SK-N-SH (cell line): ENCODE data around the gene MAP7D3. TPM values are rescaled to one million over a fixed set of nuclear protein-coding genes. Genes with fewer than 3 reads are reported as not detected.

Experiments used
- CTCF ChIA-PET: fragments of 300-600, 350-600 bp; formaldehyde crosslinking; extraction: SDS; loops from one replicate; lab custom pipeline; 2021; lab: Yijun Ruan, JAX
- POLR2A ChIA-PET: fragments of 350-600 bp; sonication (Branson Sonifier 250); formaldehyde crosslinking; extraction: SDS; loops from one replicate; lab custom pipeline; 2020; ENCODE audit warnings: antibody characterized with exemption, inconsistent platforms; lab: Yijun Ruan, JAX
- DNase-seq: peaks from one replicate; pipeline ENCODE4 v3.0.0; 2012
- H2AFZ ChIP-seq: fragments of 200-600 bp; sonication (generic); 2 replicates; pipeline ENCODE4 v1.8.1; 2016; ENCODE audit warnings: antibody characterized with exemption, mild to moderate bottlenecking, low read depth
- H3F3A ChIP-seq: fragments of 200-600 bp; sonication (generic); replicated peaks from 2 replicates; pipeline ENCODE3; 2016; ENCODE audit warnings: antibody characterized with exemption, mild to moderate bottlenecking; ENCODE audit not compliant: insufficient read depth
- H3K27ac ChIP-seq, 2 experiments: fragments of 200-500 bp in 1 of 2; fragments of 200-600 bp in 1 of 2; sonication (Bioruptor generic) in 1 of 2; sonication (generic), shearing (Covaris generic) in 1 of 2; 2 replicates each; pipeline versions ENCODE4 v1.5.1 to v1.6.1; 2014 to 2016; ENCODE audit warnings: low read depth in 2 of 2, inconsistent platforms in 1 of 2, low read length in 1 of 2, mild to moderate bottlenecking in 1 of 2, mixed read lengths in 1 of 2
- H3K27me3 ChIP-seq: fragments of 200-600 bp; sonication (generic), shearing (Covaris generic); 2 replicates; pipeline ENCODE4 v1.6.1; 2016; ENCODE audit warnings: mixed run types; ENCODE audit not compliant: insufficient read depth
- H3K36me3 ChIP-seq, 2 experiments: fragments of 200-500 bp in 1 of 2; fragments of 200-600 bp in 1 of 2; sonication (Bioruptor generic) in 1 of 2; sonication (generic) in 1 of 2; replicated peaks in 1 of 2; 2 replicates each; pipeline versions ENCODE3 to v1.5.1; 2014 to 2016; ENCODE audit warnings: low read length in 1 of 2, mild to moderate bottlenecking in 1 of 2; ENCODE audit not compliant: insufficient read depth in 2 of 2, control insufficient read depth in 1 of 2
- H3K4me1 ChIP-seq, 2 experiments: fragments of 200-500 bp in 1 of 2; fragments of 200-600 bp in 1 of 2; sonication (Bioruptor generic) in 1 of 2; sonication (generic), shearing (Covaris generic) in 1 of 2; 2 replicates each; pipeline versions ENCODE4 v1.5.1 to v1.6.1; 2014 to 2016; ENCODE audit warnings: low read depth in 1 of 2, low read length in 1 of 2, mixed run types in 1 of 2; ENCODE audit not compliant: insufficient read depth in 2 of 2, control insufficient read depth in 1 of 2
- H3K4me2 ChIP-seq: fragments of 200-600 bp; sonication (generic), shearing (Covaris generic); 2 replicates; pipeline ENCODE4 v1.6.1; 2017; ENCODE audit warnings: mixed run types
- H3K4me3 ChIP-seq, 2 experiments: fragments of 200-500 bp in 1 of 2; fragments of 200-600 bp in 1 of 2; sonication (Bioruptor generic) in 1 of 2; sonication (generic), shearing (Covaris generic) in 1 of 2; 2 replicates each; pipeline versions ENCODE4 v1.5.1 to v1.8.1; 2014 to 2016; ENCODE audit warnings: low read depth in 2 of 2, inconsistent platforms in 1 of 2, low read length in 1 of 2, mild to moderate bottlenecking in 1 of 2, mixed read lengths in 1 of 2, moderate library complexity in 1 of 2
- H3K79me2 ChIP-seq: fragments of 200-600 bp; sonication (generic); 2 replicates; pipeline ENCODE4 v1.8.1; 2017; ENCODE audit warnings: mild to moderate bottlenecking; ENCODE audit not compliant: insufficient read depth
- H3K9ac ChIP-seq: fragments of 200-600 bp; sonication (generic); 2 replicates; pipeline ENCODE4 v1.6.1; 2017; ENCODE audit warnings: mixed run types
- H3K9me2 ChIP-seq: fragments of 200-600 bp; sonication (generic); 2 replicates; pipeline ENCODE4 v1.6.1; 2017; ENCODE audit warnings: mixed run types
- H3K9me3 ChIP-seq: fragments of 200-600 bp; sonication (generic); 2 replicates; pipeline ENCODE4 v1.6.1; 2017; ENCODE audit warnings: mixed run types, mild to moderate bottlenecking, moderate library complexity
- H4K20me1 ChIP-seq: fragments of 200-600 bp; sonication (generic); 2 replicates; pipeline ENCODE4 v1.6.1; 2017; ENCODE audit warnings: mild to moderate bottlenecking, mixed run types; ENCODE audit not compliant: insufficient read depth
- ELF1 ChIP-seq: IDR thresholded peaks from 2 replicates; pipeline ENCODE4 v1.4.0; 2012
- EP300 ChIP-seq, 2 experiments: IDR thresholded peaks; 2 replicates each; pipeline versions ENCODE4 v1.4.0 to v1.6.1; 2012; ENCODE audit warnings: borderline replicate concordance in 1 of 2, low read depth in 1 of 2, low read length in 1 of 2
- FOSL2 ChIP-seq: IDR thresholded peaks from 2 replicates; pipeline ENCODE4 v1.4.0; 2012; ENCODE audit warnings: low read depth, mild to moderate bottlenecking, moderate library complexity, borderline replicate concordance
- FOXJ3 ChIP-seq: sonication (generic); formaldehyde crosslinking; IDR thresholded peaks from 2 replicates; pipeline ENCODE4 v1.5.1; 2020; ENCODE audit warnings: mild to moderate bottlenecking, missing genetic modification reagents
- FOXM1 ChIP-seq: IDR thresholded peaks from 2 replicates; pipeline ENCODE4 v1.4.0; 2012; ENCODE audit warnings: low read depth, mild to moderate bottlenecking
- GABPA ChIP-seq: IDR thresholded peaks from 2 replicates; pipeline ENCODE4 v1.4.0; 2012; ENCODE audit warnings: low read depth, mild to moderate bottlenecking
- JUND ChIP-seq: IDR thresholded peaks from 2 replicates; pipeline ENCODE4 v1.4.0; 2012
- MEF2A ChIP-seq: IDR thresholded peaks from 2 replicates; pipeline ENCODE4 v1.4.0; 2012; ENCODE audit warnings: low read depth, borderline replicate concordance
- NFIC ChIP-seq: IDR thresholded peaks from 2 replicates; pipeline ENCODE4 v1.4.0; 2012; ENCODE audit warnings: borderline replicate concordance
- NRF1 ChIP-seq: IDR thresholded peaks from 2 replicates; pipeline ENCODE4 v1.6.1; 2012; ENCODE audit warnings: low read depth, mild to moderate bottlenecking, low read length
- POLR2AphosphoS5 ChIP-seq: IDR thresholded peaks from 2 replicates; pipeline ENCODE4 v1.6.1; 2012; ENCODE audit warnings: low read depth, low read length
- RAD21 ChIP-seq: IDR thresholded peaks from 2 replicates; pipeline ENCODE4 v1.6.1; 2012; ENCODE audit warnings: mild to moderate bottlenecking, low read length
- RCOR1 ChIP-seq: fragments of 150-350 bp; IDR thresholded peaks from 2 replicates; pipeline ENCODE4 v1.6.1; 2017; ENCODE audit warnings: antibody characterized with exemption, low read length
- REST ChIP-seq: IDR thresholded peaks from 2 replicates; pipeline ENCODE4 v1.6.1; 2012; ENCODE audit warnings: mild to moderate bottlenecking, low read depth, low read length, moderate library complexity
- RXRA ChIP-seq: IDR thresholded peaks from 2 replicates; pipeline ENCODE4 v1.4.0; 2012; ENCODE audit warnings: low read depth, mild to moderate bottlenecking, borderline replicate concordance
- SMC3 ChIP-seq: IDR thresholded peaks from 2 replicates; pipeline ENCODE4 v1.6.1; 2012; ENCODE audit warnings: low read depth, low read length, improper control_type of control experiment
- WGBS: methylation state at CpG from one replicate; pipeline ENCODE4 v1.1.6; 2017; ENCODE audit warnings: low lambda C conversion rate; 5-methylcytosine and 5-hydroxymethylcytosine counted together
- polyA plus RNA-seq, 3 experiments: library from polyadenylated mRNA; depleted of rRNA; stranded (reverse); fragments of >200 nt; gene quantifications; 2 replicates each; pipeline ENCODE4 v1.2.3, GENCODE V29; 2012
- TF ChIP-seq, protein P1 (sequence below): IDR thresholded peaks from 2 replicates; pipeline ENCODE4; 2012
- TF ChIP-seq, protein P2 (sequence below): fragments of 150-350 bp; IDR thresholded peaks from 2 replicates; pipeline ENCODE4 v1.6.1; 2017; ENCODE audit warnings: antibody characterized with exemption, low read length, low read depth, borderline replicate concordance
- TF ChIP-seq, protein P3 (sequence below): IDR thresholded peaks from 2 replicates; pipeline ENCODE4 v1.4.0; 2012; ENCODE audit warnings: low read depth

MAP7D3 gene
- polyA plus RNA-seq, 1 of the 3 experiments (the other 2 are of a cell fraction): 5.8 TPM

- TF ChIP-seq POLR2AphosphoS5 (no peak), FOXJ3 (no peak)
- TF ChIP-seq, all 33 proteins: peak for 0
These were observed 57.4 kb downstream of the MAP7D3 start (continued) for GRCh38 chrX:136193771-136194170.

DNA sequence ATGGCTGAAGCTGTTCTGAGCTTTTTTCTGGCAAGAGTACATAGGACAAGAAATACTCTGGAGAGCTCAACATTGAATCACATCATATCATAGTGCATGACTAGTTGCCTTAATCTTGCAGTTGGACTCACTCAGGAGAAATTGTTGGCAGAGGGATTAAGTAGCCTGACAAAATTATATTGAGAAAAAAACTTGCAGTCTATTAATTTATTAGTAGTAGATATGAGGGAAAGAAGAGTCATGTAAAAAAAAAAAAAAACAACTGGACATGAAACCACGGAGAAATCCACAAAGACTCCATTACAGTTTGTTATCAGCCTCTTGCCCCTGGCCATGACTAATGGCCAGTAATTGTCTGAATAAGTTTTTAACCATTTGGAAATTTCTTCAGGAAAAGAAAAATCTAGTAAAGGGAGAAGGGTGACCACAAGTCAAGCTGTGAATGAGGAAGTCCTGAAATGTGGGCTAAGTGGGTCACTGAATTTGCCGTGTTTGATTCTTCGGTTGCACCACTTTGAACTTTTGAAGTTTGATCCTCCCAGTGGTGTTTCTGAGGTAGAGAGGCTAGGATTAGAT lies 58.3 kb downstream of the MAP7D3 start:
- ChIA-PET CTCF (interaction anchor here (1.4 kb wide), 1 partner anchor 165 kb away, joined by 3 read pairs; no protein-coding TSS in a partner anchor), POLR2A (interaction anchor here (0.6 kb wide), 1 partner anchor 219 kb away, joined by 4 read pairs; the partner anchor contains the start of gene MMGT1)
- H3K4me2 ChIP-seq: peak overlapping the region; percentile 22; the same call in 1 of the 2 replicates
- DNase-seq: no peak
- H3K9me3 ChIP-seq: no peaks in the 10 kb centered on the region
- no peak overlapping the region for H3K4me3 ChIP-seq
- no peaks in the 10 kb centered on the region for H3K27me3 ChIP-seq
- H2AFZ ChIP-seq: no peak overlapping the region
- peak overlapping the region in 1 of 2 experiments; percentile 49; a peak in 2 of 4 replicates for H3K27ac ChIP-seq
- H3K79me2 ChIP-seq: no peaks in the 10 kb centered on the region
- H3K9me2 ChIP-seq: no peaks in the 10 kb centered on the region
- no peaks in the 10 kb centered on the region for H3F3A ChIP-seq
- no peak overlapping the region for H3K9ac ChIP-seq
- TF ChIP-seq, protein P1, sequence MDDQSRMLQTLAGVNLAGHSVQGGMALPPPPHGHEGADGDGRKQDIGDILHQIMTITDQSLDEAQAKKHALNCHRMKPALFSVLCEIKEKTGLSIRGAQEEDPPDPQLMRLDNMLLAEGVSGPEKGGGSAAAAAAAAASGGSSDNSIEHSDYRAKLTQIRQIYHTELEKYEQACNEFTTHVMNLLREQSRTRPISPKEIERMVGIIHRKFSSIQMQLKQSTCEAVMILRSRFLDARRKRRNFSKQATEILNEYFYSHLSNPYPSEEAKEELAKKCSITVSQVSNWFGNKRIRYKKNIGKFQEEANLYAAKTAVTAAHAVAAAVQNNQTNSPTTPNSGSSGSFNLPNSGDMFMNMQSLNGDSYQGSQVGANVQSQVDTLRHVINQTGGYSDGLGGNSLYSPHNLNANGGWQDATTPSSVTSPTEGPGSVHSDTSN: 0 out of 2 replicates have a peak, but pooled peaks have one; percentile 3
- TF ChIP-seq GABPA (no peak), EP300 (IDR thresholded peaks at IDR 0.05; ENCODE audit: borderline replicate concordance in 1 of 2, low read depth in 1 of 2, low read length in 1 of 2) (no peak), FOSL2 (peak; percentile 1; the same call in 1 of the 2 replicates)
- TF ChIP-seq, protein P2, sequence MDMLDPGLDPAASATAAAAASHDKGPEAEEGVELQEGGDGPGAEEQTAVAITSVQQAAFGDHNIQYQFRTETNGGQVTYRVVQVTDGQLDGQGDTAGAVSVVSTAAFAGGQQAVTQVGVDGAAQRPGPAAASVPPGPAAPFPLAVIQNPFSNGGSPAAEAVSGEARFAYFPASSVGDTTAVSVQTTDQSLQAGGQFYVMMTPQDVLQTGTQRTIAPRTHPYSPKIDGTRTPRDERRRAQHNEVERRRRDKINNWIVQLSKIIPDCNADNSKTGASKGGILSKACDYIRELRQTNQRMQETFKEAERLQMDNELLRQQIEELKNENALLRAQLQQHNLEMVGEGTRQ: no peak
- peaks cover 0 to 2% of the 10 kb centered on the region in 2 experiments; a peak in 1 of 4 replicates for H3K4me1 ChIP-seq
- H3K36me3 ChIP-seq: no peaks in the 10 kb centered on the region
- 28% methylated on average over 3 of the region's 3 CpGs for WGBS
- H4K20me1 ChIP-seq: no peaks in the 10 kb centered on the region

GRCh38 chrX:136192135-136192534 lies 59.1 kb downstream of the MAP7D3 start:
- Histone ChIP-seq H3K9ac (no peak overlapping the region), H3K79me2 (no peaks in the 10 kb centered on the region), H3F3A (no peaks in the 10 kb centered on the region), H3K9me3 (no peaks in the 10 kb centered on the region), H4K20me1 (no peaks in the 10 kb centered on the region), H3K4me2 (no peak overlapping the region; the same call in 1 of the 2 replicates), H3K4me1 (peaks cover 0 to 2% of the 10 kb centered on the region in 2 experiments; a peak in 1 of 4 replicates), H3K27ac (peak overlapping the region in 1 of 2 experiments; percentile 49; a peak in 2 of 4 replicates), H3K4me3 (no peak overlapping the region), H2AFZ (no peak overlapping the region), H3K36me3 (no peaks in the 10 kb centered on the region), H3K27me3 (no peaks in the 10 kb centered on the region), H3K9me2 (no peaks in the 10 kb centered on the region)
- DNase-seq: no peak
- ChIA-PET POLR2A (interaction anchor here (0.6 kb wide), 1 partner anchor 219 kb away, joined by 4 read pairs; the partner anchor contains the start of gene MMGT1), CTCF (interaction anchor here (0.9 to 1.4 kb wide), 3 partner anchors 10 to 164 kb away, joined by 3 read pairs; no protein-coding TSS in a partner anchor)
- WGBS: 41% methylated on average over 2 of the region's 2 CpGs
- TF ChIP-seq RAD21 (no peak), SMC3 (no peak), RCOR1 (no peak), ELF1 (no peak), REST (no peak), NFIC (no peak), MEF2A (no peak), FOXJ3 (no peak), RXRA (no peak), GABPA (no peak), NRF1 (no peak), JUND (no peak), POLR2AphosphoS5 (no peak), FOXM1 (no peak)
- TF ChIP-seq, protein P3, sequence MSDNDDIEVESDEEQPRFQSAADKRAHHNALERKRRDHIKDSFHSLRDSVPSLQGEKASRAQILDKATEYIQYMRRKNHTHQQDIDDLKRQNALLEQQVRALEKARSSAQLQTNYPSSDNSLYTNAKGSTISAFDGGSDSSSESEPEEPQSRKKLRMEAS: no peak
- TF ChIP-seq, protein P1: no peak
